A673 (cell line): ENCODE data around the gene FSTL5. TPM values are rescaled to one million over a fixed set of nuclear protein-coding genes. Genes with fewer than 3 reads are reported as not detected.

ENCODE experiments used
- BruUV-seq: library from RNA; stranded (reverse); fragments of 400-500 nt; replicated peaks from 2 replicates; lab custom pipeline; 2021; lab: Mats Ljungman, UMichigan
- CTCF ChIA-PET: fragments of 300-600 bp; sonication (Branson Sonifier 250); formaldehyde crosslinking; loops from one replicate; lab custom pipeline; 2022; ENCODE audit warnings: antibody characterized with exemption; lab: Charles Lee
- POLR2A ChIA-PET: fragments of 300-600 bp; sonication (Branson Sonifier 250); formaldehyde crosslinking; loops from one replicate; lab custom pipeline; 2022; ENCODE audit warnings: antibody characterized with exemption; ENCODE audit not compliant: low non-redundant PET; lab: Charles Lee
- DNase-seq: peaks from one replicate; pipeline ENCODE4 v3.0.0-alpha.2; 2015; ENCODE audit warnings: low spot score
- H3K27ac ChIP-seq: fragments of 200-600 bp; sonication (generic); 2 replicates; pipeline ENCODE4 v1.5.1; 2016; ENCODE audit warnings: mixed run types, low read depth, mild to moderate bottlenecking, mixed read lengths, antibody characterized with exemption, low read length; ENCODE audit not compliant: poor library complexity, severe bottlenecking
- H3K27me3 ChIP-seq: fragments of 200-600 bp; sonication (generic); replicated peaks from 2 replicates; pipeline ENCODE4 v1.6.1; 2017; ENCODE audit warnings: mixed run types, low read depth, mild to moderate bottlenecking, mixed read lengths, antibody characterized with exemption, low read length; ENCODE audit not compliant: insufficient read depth, poor library complexity
- H3K36me3 ChIP-seq: fragments of 200-600 bp; sonication (generic); 2 replicates; pipeline ENCODE4 v1.6.1; 2016; ENCODE audit warnings: mixed run types, mild to moderate bottlenecking, mixed read lengths, antibody characterized with exemption, low read length; ENCODE audit not compliant: insufficient read depth, poor library complexity, severe bottlenecking
- H3K4me1 ChIP-seq: fragments of 200-600 bp; sonication (generic); 2 replicates; pipeline ENCODE4 v1.6.1; 2017; ENCODE audit warnings: mixed run types, mild to moderate bottlenecking, mixed read lengths, antibody characterized with exemption, low read length; ENCODE audit not compliant: insufficient read depth, poor library complexity, severe bottlenecking
- H3K4me3 ChIP-seq: fragments of 200-600 bp; sonication (generic); 2 replicates; pipeline ENCODE4 v1.5.1; 2016; ENCODE audit warnings: low read depth, mixed run types, mild to moderate bottlenecking, mixed read lengths, low read length; ENCODE audit not compliant: poor library complexity, severe bottlenecking
- H3K9me3 ChIP-seq: fragments of 200-600 bp; sonication (generic); 2 replicates; pipeline ENCODE4 v1.6.1; 2016; ENCODE audit warnings: mixed run types, low read depth, mild to moderate bottlenecking, mixed read lengths, antibody characterized with exemption, low read length; ENCODE audit not compliant: poor library complexity, severe bottlenecking
- EZH2 ChIP-seq: fragments of 200-600 bp; sonication (generic); IDR thresholded peaks from 2 replicates; pipeline ENCODE4 v1.6.1; 2017; ENCODE audit warnings: borderline replicate concordance, low read depth, mild to moderate bottlenecking, mixed read lengths, antibody characterized with exemption, low read length; ENCODE audit not compliant: poor library complexity, severe bottlenecking
- intact Hi-C: fragments of 100-400 bp; cut with micrococcal nuclease; formaldehyde crosslinking; loops from one replicate; pipeline ENCODE4 v1.10.0; 2022; ENCODE audit not compliant: unreplicated experiment
- total RNA-seq: library from RNA; stranded (reverse); gene quantifications from 2 replicates; pipeline ENCODE4 v1.2.3, GENCODE V29; 2021
- TF ChIP-seq, protein P1 (sequence below): fragments of 300-800, 200-600 bp; sonication (generic); conservative IDR thresholded peaks from 2 replicates; pipeline ENCODE4 v1.5.1; 2017; ENCODE audit warnings: low read depth, mild to moderate bottlenecking, antibody characterized with exemption, low read length, moderate library complexity, mixed read lengths

Gene FSTL5
- total RNA-seq, 1 experiment from 2014 or later: 0.15 TPM

DNA sequence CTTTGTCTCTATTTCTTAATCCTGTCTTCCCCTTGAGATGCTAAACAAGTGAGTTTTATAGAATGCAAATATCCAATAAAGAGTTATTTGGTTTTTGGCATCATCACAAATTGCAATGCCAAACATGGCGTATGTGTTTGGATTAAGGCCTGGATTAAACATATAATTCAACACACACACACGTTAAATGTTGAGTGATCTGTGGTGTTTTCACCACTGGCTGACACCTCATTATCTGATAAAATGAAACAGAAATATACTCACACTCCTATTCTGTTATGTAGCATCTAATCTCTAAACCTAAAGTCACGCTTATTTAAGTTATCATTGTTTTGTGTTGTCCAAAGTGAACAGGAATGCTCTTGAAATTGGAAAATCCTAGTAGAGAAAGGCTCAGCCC, 506.2 kb downstream of the FSTL5 start:
- intact Hi-C loops: no loop called here
- Histone ChIP-seq H3K4me1 (no peaks in the 10 kb centered on the region), H3K36me3 (no peaks in the 10 kb centered on the region), H3K27me3 (no peaks in the 10 kb centered on the region), H3K27ac (no peak overlapping the region), H3K4me3 (no peak overlapping the region), H3K9me3 (no peaks in the 10 kb centered on the region)
- DNase-seq: no peak
- TF ChIP-seq EZH2: no peak
- TF ChIP-seq, protein P1, sequence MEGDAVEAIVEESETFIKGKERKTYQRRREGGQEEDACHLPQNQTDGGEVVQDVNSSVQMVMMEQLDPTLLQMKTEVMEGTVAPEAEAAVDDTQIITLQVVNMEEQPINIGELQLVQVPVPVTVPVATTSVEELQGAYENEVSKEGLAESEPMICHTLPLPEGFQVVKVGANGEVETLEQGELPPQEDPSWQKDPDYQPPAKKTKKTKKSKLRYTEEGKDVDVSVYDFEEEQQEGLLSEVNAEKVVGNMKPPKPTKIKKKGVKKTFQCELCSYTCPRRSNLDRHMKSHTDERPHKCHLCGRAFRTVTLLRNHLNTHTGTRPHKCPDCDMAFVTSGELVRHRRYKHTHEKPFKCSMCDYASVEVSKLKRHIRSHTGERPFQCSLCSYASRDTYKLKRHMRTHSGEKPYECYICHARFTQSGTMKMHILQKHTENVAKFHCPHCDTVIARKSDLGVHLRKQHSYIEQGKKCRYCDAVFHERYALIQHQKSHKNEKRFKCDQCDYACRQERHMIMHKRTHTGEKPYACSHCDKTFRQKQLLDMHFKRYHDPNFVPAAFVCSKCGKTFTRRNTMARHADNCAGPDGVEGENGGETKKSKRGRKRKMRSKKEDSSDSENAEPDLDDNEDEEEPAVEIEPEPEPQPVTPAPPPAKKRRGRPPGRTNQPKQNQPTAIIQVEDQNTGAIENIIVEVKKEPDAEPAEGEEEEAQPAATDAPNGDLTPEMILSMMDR: no peak
- ChIA-PET CTCF (no interaction called here), POLR2A (no interaction called here)
- BruUV-seq: no TSS peak

DNA sequence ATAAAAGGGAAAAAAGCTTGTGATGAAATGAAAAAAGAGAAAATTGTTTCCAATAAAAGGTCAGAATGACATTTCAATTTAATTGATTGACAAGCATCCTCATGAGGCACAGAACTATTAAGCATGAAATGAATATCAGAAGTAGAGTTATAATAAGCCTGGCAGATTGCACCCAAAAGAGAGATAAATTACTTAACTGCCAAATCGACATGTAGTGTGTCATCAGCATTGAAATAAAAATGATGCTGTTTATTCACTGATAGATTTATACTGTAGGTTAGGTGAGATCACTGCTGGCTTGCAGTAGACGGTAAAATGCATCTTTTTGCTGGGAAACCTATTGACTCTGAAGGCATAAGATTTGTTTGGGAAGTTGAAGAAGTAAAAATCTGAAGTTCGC, 507.2 kb downstream of the FSTL5 start:
- Histone ChIP-seq H3K27ac (no peak overlapping the region), H3K27me3 (no peaks in the 10 kb centered on the region), H3K4me3 (no peak overlapping the region), H3K9me3 (no peaks in the 10 kb centered on the region), H3K36me3 (no peaks in the 10 kb centered on the region), H3K4me1 (no peaks in the 10 kb centered on the region)
- DNase-seq: no peak
- POLR2A ChIA-PET: no interaction called here
- no TSS peak for BruUV-seq
- intact Hi-C loops: no loop called here
- CTCF ChIA-PET: no interaction called here
- TF ChIP-seq EZH2: no peak
- TF ChIP-seq, protein P1: no peak

DNA sequence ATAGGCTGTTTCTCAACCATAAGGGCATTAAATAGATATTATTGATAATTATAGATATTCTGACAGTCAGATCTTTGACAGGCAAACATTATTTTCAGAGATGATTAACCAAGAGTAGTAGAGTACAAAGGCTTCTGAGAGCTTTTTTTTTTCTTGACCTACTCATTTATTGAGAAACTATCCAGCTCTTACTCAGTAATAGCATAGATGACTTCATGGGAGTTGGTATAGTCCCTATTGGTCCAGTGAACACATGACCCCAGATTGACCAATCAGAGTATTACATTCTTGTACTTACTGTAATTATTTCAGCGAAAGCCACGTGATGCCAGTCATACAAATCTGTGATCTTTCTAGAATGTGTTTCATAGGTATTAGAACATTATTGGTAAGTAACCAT, 508.7 kb downstream of the FSTL5 start:
- no peak for DNase-seq
- Histone ChIP-seq H3K4me3 (no peak overlapping the region), H3K27me3 (no peaks in the 10 kb centered on the region), H3K27ac (no peak overlapping the region), H3K36me3 (no peaks in the 10 kb centered on the region), H3K9me3 (no peaks in the 10 kb centered on the region), H3K4me1 (no peaks in the 10 kb centered on the region)
- CTCF ChIA-PET: no interaction called here
- intact Hi-C loops: no loop called here
- BruUV-seq: no TSS peak
- TF ChIP-seq EZH2: no peak
- TF ChIP-seq, protein P1: no peak
- POLR2A ChIA-PET: no interaction called here
